Measurements from ENCODE around the gene TLK1. TPM values are rescaled to one million over a fixed set of nuclear protein-coding genes. Genes with fewer than 3 reads are reported as not detected.

TLK1 gene
- polyA plus RNA-seq, 1 donor from 2014 or later, result 33.1 TPM

GRCh38 chr2:171036532-171036931 lies 124.2 kb downstream of the TLK1 start:
- no peaks in the 10 kb centered on the region for H3K9me3 ChIP-seq (ENCODE audit: low read length)
- no peak overlapping the region for H3K4me2 ChIP-seq (ENCODE audit: low read length)
- no peaks in the 10 kb centered on the region for H3F3A ChIP-seq (ENCODE audit: insufficient read depth, low read length, poor library complexity, severe bottlenecking)
- H3K36me3 ChIP-seq (ENCODE audit: insufficient read depth, low read length), result no peaks in the 10 kb centered on the region
- H3K9me2 ChIP-seq (ENCODE audit: insufficient read depth, low read length), result no peaks in the 10 kb centered on the region
- H3K4me3 ChIP-seq (ENCODE audit: low read length), result no peak overlapping the region
- no peak overlapping the region for H3K9ac ChIP-seq (ENCODE audit: low read length)
- TF ChIP-seq CTCF (IDR thresholded peaks at IDR 0.05; ENCODE audit: poor library complexity, severe bottlenecking) (no peak), EZH2 (IDR thresholded peaks at IDR 0.05; ENCODE audit: borderline replicate concordance, insufficient read depth, low read length, poor library complexity, severe bottlenecking) (no peak), TAF1 (IDR thresholded peaks at IDR 0.05; ENCODE audit: low read depth) (no peak), MXI1 (conservative IDR thresholded peaks at IDR 0.05; ENCODE audit: poor library complexity, severe bottlenecking) (no peak), REST (IDR thresholded peaks at IDR 0.05; ENCODE audit: borderline replicate concordance) (no peak), EP300 (conservative IDR thresholded peaks at IDR 0.05; ENCODE audit: poor library complexity, severe bottlenecking) (no peak), SMC3 (conservative IDR thresholded peaks at IDR 0.05; ENCODE audit: poor library complexity) (no peak), POLR2AphosphoS5 (IDR thresholded peaks at IDR 0.05) (no peak), RAD21 (conservative IDR thresholded peaks at IDR 0.05) (no peak)
- no peaks in the 10 kb centered on the region for H3K79me2 ChIP-seq (replicated peaks; ENCODE audit: insufficient read depth, low read length)
- H4K20me1 ChIP-seq (ENCODE audit: insufficient read depth), result no peaks in the 10 kb centered on the region
- H3K27ac ChIP-seq (ENCODE audit: low read length), result no peak overlapping the region
- no peak overlapping the region for H2AFZ ChIP-seq (ENCODE audit: low read depth, low read length)
- H3K27me3 ChIP-seq (ENCODE audit: insufficient read depth, low read depth, low read length), result no peaks in the 10 kb centered on the region

GRCh38 chr2:171034315-171034714 lies 126.4 kb downstream of the TLK1 start:
- H3K36me3 ChIP-seq (ENCODE audit: insufficient read depth, low read length), result no peaks in the 10 kb centered on the region
- no peak overlapping the region for H3K27ac ChIP-seq (ENCODE audit: low read length)
- H3K9ac ChIP-seq (ENCODE audit: low read length), result no peak overlapping the region
- H3K4me2 ChIP-seq (ENCODE audit: low read length), result no peak overlapping the region
- H3K9me3 ChIP-seq (ENCODE audit: low read length), result no peaks in the 10 kb centered on the region
- no peaks in the 10 kb centered on the region for H3K9me2 ChIP-seq (ENCODE audit: insufficient read depth, low read length)
- no peak overlapping the region for H2AFZ ChIP-seq (ENCODE audit: low read depth, low read length)
- no peaks in the 10 kb centered on the region for H3K27me3 ChIP-seq (ENCODE audit: insufficient read depth, low read depth, low read length)
- H4K20me1 ChIP-seq (ENCODE audit: insufficient read depth), result no peaks in the 10 kb centered on the region
- TF ChIP-seq RAD21 (conservative IDR thresholded peaks at IDR 0.05), result no peak
- no peak for TF ChIP-seq REST (IDR thresholded peaks at IDR 0.05; ENCODE audit: borderline replicate concordance)
- TF ChIP-seq EZH2 (IDR thresholded peaks at IDR 0.05; ENCODE audit: borderline replicate concordance, insufficient read depth, low read length, poor library complexity, severe bottlenecking), result no peak
- TF ChIP-seq EP300 (conservative IDR thresholded peaks at IDR 0.05; ENCODE audit: poor library complexity, severe bottlenecking), result no peak
- no peak for TF ChIP-seq SMC3 (conservative IDR thresholded peaks at IDR 0.05; ENCODE audit: poor library complexity)
- no peak for TF ChIP-seq MXI1 (conservative IDR thresholded peaks at IDR 0.05; ENCODE audit: poor library complexity, severe bottlenecking)
- TF ChIP-seq TAF1 (IDR thresholded peaks at IDR 0.05; ENCODE audit: low read depth), result no peak
- TF ChIP-seq CTCF (IDR thresholded peaks at IDR 0.05; ENCODE audit: poor library complexity, severe bottlenecking), result no peak
- no peak for TF ChIP-seq POLR2AphosphoS5 (IDR thresholded peaks at IDR 0.05)
- no peaks in the 10 kb centered on the region for H3K79me2 ChIP-seq (replicated peaks; ENCODE audit: insufficient read depth, low read length)
- H3F3A ChIP-seq (ENCODE audit: insufficient read depth, low read length, poor library complexity, severe bottlenecking), result no peaks in the 10 kb centered on the region
- no peak overlapping the region for H3K4me3 ChIP-seq (ENCODE audit: low read length)

Data from neural cell (in vitro differentiated cells).